ENCODE measurements around the gene NR1H4.
"Not testable (repeated sequence)": the region's sequence is repeated elsewhere in the genome, so short reads cannot be mapped to it uniquely, and the experiment has no call there.

NR1H4 gene

DNA sequence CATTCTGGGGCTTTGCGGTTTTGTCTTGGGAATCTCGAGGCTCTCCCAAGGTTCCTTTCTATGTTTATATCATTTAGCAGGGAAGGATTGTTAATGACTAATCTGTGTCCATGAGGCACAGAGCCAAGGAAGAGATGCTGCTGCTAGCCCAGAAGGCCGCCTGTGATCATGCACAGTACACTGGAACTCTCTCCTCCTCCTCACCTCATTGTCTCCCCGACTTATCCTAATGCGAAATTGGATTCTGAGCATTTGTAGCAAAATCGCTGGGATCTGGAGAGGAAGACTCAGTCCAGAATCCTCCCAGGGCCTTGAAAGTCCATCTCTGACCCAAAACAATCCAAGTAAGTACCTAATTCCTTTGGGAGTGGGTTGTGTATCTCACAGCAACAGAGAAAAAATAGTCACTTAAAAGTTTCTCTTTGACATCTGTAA is at the start of gene NR1H4:
NR1H4 (plus strand) TSS at position 151 of the 435 bp plus-strand sequence. CDS start 19,458 bp downstream, outside the sequence.
- no peak for DNase-seq (ENCODE audit: low read depth in 2 of 2)

DNA sequence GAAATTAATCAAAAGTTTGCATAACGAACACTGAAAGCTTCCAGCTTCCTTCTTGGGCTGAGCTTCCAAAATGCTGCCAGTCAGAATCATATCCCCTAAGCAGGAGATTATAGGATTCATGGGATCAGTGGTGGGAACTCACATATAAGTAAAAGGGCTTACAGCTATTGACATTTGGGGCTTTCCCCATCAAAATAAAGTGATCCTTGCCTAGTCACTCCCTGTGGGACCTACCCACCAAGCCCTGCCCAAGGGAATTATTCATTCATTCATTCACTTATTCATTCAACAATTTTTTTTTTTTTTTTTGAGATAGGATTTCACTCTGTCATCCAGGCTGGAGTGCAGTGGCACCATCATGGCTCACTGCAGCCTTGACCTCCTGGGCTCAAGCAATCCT is 47.5 kb upstream of the NR1H4 start:
- no peak for DNase-seq (ENCODE audit: low read depth in 2 of 2)

DNA sequence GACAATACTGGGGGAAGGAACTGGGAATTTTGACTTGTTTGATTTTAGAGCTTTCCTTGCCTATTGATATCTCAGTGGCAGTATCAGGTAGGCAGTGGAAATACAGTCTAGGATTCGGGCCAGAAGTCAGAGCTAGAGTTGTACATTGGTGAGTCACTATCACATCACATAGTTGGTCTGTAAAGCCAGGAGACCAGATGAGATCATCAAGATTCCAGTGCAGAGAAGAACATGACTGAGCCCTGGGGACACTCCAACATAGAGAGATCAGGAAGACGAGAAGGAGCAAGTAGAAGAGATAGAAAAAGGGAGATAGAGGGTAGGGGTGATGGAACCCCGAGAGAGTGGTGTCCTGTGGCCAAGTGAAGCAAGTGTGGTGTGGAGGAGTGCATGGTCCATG is 46.6 kb upstream of the NR1H4 start:
- no peak for DNase-seq (ENCODE audit: low read depth in 2 of 2)

DNA sequence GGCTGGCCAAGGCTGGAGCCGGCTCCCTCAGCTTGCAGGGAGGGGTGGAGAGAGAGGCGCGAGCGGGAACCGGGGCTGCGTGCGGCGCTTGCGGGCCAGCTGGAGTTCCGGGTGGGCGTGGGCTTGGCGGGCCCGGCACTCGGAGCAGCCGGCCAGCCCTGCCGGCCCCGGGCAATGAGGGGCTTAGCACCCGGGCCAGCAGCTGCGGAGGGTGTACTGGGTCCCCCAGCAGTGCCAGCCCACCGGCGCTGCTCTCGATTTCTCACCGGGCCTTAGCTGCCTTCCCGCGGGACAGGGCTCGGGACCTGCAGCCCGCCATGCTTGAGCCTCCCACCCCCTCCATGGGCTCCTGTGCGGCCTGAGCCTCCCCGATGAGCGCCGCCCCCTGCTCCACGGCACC is 43.4 kb upstream of the NR1H4 start:
- DNase-seq (ENCODE audit: low read depth in 2 of 2): not testable (repeated sequence)

DNA sequence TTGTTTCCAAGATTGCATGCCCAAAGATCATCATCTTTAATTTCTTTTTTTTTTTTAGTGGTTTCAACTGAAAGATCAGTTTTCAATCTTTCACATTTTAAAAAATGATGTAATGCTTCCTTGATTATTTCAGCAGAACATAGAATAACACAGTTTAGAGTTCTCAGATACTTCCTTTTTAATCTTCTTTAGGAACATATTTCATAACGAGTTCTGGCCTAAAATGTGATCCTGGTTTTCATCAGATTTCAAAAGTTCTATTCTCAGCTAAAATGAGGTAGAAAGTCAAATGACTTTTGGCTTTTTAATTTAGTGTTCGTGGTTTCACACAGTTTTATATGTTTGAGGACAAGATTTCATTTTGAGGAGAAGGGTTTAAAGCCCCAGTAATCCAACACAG is 40.0 kb upstream of the NR1H4 start:
- DNase-seq (ENCODE audit: low read depth in 2 of 2): no peak

DNA sequence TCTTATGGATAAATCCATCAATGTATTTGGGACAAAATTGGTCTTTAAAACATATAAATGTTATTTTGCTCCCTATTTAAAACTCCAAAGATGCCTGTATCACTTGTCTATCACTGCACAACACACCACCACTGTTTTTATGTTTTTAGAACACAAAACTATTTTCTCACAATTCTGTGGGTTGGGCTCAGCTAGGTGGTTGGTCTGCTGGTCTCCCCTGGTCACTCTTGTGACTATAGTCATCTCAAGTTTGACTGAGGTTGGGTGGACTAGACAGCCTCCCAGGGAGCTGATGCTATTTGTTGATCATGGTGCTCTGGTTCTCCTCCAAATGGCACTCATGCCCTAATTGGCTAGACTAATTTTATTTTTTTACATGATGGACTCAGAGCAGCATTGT is 39.5 kb upstream of the NR1H4 start:
- no peak for DNase-seq (ENCODE audit: low read depth in 2 of 2)

DNA sequence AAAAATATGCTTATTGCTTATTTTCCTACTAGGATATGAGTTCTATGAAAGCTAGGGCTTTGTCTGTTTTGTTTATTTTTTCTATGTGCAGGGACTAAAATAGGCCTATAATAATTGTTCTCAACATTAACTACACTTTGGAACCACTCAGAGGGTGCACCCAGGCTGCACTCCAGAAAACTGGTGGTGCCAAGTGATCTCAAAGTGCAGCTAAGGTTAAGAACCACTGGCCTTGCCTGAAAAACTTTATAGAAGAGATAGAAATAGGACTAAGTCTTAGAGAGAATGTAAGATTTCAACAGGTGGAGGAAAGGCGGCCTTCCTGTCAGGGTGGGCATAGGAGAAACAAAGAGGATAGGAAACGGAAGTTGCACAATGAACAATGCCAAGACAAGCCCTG is 37.7 kb upstream of the NR1H4 start:
- no peak for DNase-seq (ENCODE audit: low read depth in 2 of 2)

DNA sequence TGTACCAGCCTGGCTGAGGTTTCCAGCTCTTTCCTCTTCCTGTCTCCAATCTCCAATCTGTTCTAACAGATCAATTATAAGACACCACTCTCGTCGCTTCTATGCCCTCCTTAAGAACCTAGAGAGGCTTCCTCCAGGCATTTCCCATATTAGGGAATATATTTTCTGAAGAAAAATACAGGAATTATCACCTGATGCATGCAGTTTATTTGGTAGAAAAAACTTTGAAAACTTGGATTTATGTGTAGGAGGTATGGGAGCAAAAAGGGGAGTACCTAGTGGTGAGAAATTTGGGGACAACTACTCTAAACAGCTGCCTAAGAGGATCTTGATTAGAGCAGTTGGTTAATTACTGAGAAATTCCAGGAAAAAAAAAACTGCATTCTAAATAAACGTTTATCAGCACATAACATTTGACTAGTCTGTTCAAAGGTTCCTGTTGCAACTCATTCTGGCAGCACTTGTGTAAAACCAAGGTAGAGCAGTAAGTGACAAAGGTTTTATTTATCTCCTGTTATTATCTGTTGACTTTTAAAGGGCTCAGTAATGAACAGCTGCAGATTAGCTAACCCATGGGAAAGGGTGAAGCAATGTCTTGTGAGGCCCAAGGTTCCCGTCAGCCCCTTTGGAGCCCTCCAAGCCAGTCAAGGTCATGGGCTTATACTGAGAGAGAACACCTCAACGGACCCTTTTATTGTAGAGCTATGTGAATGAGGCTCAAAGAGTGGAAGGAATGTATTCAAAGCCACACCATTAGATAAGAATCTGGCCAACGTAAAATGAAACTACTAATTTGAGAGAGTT is 36.4 kb upstream of the NR1H4 start:
- DNase-seq (ENCODE audit: low read depth in 2 of 2): no peak

DNA sequence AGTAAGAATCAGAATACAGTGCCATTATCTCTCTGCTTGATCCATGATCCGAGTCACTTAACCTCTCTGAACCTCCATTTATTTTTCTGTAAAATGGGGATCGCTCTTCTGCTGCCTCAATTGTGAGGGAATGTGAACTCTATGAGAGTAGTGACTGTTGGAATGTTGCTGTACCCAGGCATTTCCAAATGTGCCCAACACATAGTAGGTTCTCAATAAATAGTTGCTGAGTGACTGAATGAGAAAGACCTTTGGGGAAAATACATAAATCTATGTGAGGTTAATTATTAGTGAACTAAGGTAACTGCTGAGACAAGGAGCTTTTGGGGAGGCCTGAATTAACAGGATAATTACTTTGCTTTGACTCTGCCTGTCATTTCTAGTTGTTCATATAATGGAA is 33.9 kb upstream of the NR1H4 start:
- DNase-seq (ENCODE audit: low read depth in 2 of 2): no peak

DNA sequence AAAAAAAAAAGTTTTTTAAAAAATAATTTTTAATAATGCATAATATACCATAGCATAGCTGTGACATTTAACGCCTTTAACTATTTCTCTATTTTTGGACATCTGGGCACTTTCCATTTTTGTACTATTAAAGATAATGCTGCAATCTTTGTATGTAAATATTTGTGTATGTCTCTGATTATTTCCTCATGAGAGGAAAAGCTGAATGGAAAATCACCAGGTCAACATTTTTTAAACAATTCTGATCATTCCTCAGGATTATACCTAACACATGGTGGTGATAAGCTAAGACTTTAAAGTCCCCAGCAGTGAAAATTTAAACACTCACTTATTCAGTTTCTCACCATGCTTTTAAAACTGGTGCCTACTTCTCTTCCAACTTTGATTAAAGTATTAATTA is 31.3 kb upstream of the NR1H4 start:
- no peak for DNase-seq (ENCODE audit: low read depth in 2 of 2)

DNA sequence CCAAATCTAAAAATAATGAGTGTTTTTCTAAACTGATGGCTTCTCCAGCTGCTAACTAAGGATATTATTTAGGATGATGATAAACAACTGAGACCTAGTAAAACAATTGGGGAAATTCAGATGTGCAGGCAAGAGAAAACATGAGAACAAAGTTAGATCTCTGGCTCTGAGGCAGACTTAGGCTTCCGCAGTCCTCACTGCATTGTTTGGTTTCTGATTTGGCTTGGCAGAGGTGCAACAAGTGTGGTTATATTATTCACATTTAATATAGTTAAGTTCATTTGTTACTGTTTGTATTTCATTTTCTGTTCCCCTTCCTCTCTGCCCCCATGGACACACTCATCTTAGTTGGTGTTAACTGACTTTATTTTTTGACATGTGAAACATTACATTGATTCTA is 30.2 kb upstream of the NR1H4 start:
- no peak for DNase-seq (ENCODE audit: low read depth in 2 of 2)

DNA sequence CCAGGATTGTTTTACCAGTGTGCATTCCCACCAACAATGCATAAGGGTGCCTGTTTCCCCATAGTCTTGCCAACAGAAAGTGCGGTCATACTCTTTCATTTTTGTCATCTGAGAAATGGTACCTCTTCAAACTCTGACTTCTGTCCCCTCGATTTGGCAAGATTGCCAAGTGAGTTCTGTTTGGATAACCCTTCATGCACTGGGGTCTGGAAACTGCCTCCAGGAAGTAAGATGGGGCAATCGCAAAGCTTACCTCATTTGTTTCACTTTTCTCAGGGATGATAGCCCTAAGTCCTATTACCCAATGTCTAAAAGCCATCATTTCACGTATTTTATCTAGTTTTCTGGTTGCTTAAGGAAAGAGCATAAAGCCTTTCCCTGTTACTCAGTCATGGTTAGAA is 28.6 kb upstream of the NR1H4 start:
- DNase-seq (ENCODE audit: low read depth in 2 of 2): no peak

DNA sequence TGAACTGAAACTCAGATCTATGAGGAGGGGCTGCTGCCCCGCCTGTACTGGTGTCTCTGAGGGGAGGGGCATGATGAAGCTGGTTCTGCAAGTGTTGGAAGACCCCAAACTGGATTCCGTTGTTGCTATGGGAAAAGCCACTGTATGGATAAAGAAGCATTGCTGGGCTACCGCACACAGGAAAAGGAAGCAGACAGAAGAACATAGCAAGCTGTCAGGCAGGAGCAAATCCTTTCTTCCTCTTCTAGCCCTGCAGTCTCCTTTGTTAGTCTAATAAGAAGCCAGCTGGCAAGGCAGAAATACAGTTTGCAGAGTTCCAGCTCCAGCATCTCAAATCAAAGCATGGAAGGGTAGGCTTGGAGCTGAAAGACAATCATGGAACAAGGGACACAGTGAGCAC is 26.3 kb upstream of the NR1H4 start:
- no peak for DNase-seq (ENCODE audit: low read depth in 2 of 2)

DNA sequence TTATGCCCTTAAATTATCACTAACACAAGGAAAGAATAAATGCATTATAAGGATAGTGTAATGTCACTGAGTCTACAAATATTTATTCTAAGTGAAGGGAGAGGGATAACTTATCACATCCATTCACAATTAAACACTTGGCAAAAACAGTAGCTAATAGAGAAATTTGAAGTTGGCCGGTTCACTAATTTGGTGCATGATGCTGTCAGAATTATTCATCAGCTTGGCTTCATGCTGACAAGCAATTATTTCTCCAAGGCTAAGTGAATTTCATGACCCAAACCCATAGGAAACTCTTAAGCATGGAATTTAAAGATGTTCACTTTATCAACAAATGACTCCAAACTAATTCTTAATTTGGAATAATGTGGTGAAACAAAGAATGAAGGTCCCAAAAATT is 25.0 kb upstream of the NR1H4 start:
- no peak for DNase-seq (ENCODE audit: low read depth in 2 of 2)

DNA sequence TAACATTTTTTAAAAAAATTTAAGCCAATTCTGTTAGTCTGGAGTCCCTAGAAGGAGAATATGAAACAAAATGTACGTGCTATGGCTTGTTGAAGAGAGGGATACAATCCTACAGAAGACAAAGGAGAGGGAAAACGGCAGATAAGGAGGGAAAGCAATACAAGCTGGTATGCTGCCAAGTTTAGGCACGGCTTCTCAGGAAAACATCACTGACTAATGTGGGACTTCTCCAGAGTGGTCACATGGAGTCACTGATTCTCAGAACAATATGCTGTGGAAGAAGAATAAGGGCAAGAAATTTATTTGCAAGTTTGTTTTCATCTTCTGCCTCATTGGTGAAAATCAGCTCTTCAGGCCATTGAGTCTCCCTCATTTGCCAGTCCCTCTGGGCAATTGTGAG is 22.9 kb upstream of the NR1H4 start:
- no peak for DNase-seq (ENCODE audit: low read depth in 2 of 2)

DNA sequence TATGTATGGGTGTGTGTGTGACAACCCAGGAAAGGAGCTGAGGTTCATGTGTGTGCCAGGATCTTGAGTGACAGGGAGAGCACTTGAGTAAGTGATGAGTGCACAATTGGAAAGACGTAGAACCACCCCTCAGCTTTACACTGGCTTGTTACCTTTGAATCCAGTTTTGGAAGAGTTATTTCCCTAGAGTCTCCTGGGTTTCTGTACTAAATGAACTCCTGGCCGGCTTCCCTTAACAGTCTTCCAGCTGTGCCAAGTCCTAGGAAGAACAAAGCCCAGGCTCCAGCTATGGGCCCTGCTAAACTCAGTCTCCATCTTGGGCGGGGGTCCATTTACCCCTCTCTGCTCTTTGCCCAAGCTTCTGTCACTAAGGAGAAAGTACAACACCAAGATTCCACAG is 19.7 kb upstream of the NR1H4 start:
- DNase-seq (ENCODE audit: low read depth in 2 of 2): no peak

DNA sequence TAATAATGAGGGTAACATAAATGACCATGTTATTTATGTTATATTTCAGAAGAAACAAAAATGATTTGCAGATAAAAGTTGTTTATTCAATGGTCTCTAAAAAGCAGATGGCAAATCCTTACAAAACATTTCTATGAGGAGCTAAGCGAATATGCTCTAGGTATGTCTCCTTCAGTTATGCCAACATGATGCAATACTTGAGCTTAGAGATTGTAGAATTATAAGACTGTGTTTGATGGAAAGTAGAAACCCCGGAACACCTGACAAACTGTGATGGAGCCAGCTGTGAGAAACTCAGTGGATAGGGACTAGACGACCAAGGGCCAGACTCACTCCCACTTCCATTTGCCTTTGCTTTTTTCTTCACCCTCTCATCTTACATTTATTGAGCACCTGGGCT is 17.8 kb upstream of the NR1H4 start:
- no peak for DNase-seq (ENCODE audit: low read depth in 2 of 2)

DNA sequence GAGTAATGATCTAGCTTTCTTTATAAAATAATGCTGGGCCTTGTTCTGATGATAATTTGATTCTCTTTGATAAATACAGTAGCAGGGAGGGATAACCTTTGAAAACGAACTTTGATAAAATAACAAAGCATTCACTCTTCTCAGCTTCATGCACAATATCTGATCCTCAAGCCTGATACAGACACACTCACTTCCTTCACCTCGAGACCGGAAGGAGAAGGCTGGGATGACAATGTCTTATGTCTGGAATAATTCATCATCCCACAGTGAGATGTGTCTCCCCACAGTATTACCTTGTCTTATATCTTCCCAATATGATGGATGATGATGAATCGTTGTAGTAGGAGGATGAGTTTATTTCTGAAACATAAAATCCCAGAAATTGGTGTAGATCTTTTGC is 15.5 kb upstream of the NR1H4 start:
- no peak for DNase-seq (ENCODE audit: low read depth in 2 of 2)

DNA sequence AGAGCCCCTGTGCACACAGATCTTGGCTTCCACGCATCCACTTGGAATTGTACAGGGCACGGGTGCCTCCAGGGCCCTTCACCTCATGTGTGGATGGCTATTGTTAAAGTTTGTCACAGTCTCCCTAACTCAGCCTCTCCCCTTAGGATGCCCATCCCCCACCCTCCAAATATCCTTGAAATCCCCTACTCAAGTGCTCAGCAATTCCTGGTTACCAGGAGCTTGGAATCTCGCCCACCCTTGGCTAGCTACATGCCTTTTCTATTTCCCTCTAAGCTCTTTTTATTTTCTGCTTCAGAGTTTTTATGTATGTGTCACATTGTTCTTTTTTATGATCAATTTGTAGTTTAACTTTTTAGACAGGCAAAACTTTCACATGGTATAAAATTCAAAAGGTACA is 13.0 kb upstream of the NR1H4 start:
- DNase-seq (ENCODE audit: low read depth in 2 of 2): no peak

DNA sequence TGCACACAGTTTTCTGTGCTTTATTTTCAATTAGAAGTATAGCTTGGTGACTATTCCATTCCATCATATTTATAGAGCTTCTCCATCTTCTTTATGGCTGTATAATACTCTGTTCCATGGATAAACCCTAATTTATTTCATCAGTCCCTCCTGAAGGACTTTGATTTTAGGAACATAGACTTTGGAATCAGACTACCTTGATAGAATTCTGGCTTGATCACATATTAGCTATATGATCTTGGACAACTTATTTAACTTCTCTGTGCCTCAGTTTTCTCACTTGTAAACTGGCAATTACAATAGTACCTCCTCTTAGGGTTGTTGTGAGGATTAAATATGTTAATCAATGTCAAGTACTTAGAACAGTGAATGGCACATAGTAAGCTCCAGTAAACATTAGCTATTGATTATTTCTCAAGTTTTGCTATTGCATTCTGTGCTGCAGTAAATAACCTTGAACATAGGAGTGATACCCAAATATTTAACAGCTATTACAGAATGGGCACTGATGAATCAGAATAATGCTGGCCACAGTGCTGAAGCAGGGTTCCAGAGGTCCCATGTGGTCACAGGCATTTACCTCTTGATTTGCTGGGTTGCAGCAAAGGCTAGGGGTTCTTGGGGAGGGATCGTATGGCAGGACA is 12.2 kb upstream of the NR1H4 start:
- DNase-seq (ENCODE audit: low read depth in 2 of 2): no peak

DNA sequence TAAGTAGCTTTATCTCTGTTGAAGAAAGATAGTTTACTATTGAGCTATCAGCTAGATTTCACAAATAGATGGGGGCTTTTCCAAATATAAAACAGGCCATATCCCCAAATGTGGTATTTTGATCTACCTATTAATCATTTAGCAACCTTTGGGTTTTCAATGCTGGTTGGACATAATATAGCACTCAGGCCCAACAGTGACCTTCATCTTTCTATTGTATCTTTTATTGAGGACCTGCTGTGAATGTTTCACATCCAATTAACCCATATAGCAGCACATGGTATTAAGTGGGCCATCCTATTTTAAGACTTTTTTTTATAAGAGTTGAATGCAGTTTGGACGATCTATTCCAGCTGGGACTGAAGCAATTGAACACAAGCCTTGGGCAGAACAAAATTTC is 10.0 kb upstream of the NR1H4 start:
- DNase-seq (ENCODE audit: low read depth in 2 of 2): no peak

DNA sequence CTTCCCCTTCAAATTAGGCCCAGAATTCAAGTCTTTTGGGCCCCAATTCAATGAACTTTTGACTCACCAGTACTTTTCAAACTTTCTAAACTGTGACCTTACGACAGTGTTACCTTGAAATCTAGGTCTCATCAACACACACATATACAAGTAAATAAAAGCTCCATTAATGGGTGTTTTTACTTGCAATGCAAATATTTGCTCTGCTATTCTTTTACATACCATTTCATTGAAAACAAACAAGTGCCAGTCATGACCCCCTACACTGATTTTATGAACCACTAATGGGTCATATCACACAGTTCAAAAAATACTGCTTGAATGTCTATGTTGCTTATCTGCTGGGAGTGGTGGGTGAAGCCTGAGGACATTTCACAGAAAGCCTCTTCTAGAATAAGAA is 9.1 kb upstream of the NR1H4 start:
- no peak for DNase-seq (ENCODE audit: low read depth in 2 of 2)

DNA sequence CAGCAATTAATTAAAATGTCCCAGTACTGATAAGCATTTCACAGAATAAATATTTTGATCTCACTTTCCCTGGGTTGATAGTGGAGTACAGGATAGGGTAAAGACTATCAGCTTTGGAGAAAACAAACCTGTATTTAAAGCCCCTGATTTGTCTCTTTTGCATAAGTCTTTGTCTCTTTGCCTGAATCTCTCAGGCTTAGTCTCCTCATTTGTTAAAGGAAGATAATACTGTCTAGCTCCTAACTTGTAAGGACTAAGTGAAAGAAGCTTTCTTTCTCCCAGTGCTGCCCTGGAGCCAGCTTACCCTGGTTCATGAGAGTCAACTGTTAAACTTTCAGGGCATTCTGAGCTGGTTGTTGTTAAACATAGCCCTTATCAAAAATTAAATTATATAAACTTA is 5.5 kb upstream of the NR1H4 start:
- DNase-seq (ENCODE audit: low read depth in 2 of 2): no peak

DNA sequence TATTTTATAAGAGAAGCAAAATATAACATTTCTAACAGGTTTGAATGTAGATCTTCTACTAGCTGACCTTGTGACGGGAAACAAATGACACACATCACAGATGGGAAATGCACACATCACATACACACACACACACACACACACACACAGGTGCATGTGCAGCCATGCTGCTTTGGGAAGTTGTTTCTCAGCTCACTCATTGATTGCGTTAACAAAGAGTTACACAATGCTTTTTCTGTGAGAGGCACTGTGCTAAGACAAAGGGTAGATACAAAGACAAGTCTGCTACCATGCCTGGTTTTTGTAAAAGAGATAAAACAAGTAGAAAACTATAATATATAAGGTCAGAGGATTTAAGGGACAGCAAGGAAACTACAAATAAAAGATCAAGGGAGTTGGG is 1.3 kb upstream of the NR1H4 start:
- DNase-seq (ENCODE audit: low read depth in 2 of 2): no peak
